Measurements from ENCODE around the gene BAD. TPM values are rescaled to one million over a fixed set of nuclear protein-coding genes. Genes with fewer than 3 reads are reported as not detected.

Gene BAD
- total and polyA plus RNA-seq, 2 of the 13 experiments (the other 11 are each of a cell fraction or from before 2014, with no cell fraction given), result 17.9 to 28.5 TPM

DNA sequence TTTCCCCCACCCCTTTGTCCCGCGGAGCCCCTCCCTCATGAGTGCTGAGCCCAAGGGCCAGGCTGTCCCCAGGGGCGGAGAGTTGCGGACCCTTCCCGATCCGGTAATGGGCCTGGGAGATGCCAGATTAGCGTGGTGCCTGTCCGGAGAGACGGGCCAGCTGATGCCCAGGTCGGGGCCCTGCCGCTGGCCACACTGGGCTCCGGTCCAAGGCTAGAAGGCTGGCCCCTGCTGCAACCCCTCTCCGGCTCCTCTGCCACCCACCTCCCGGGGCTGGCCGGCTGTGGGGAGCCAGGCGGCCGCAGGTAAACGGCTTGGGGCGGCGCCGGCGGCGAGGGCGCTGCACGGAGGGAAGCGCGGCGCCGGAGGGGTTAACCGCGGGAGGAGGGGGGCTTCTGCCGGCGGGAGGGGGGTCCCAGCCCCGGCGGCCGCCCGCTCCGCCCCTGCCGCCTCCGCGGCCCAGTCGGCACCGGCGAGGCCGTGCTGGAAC lies 6.8 kb upstream of the BAD start, which contains the start of gene KCNK4:
Gene KCNK4 (plus strand): TSS at position 41 of the 490 bp plus-strand sequence. CDS start 1,717 bp downstream, outside the sequence.
- no peaks in the 10 kb centered on the region for H3K36me3 ChIP-seq (replicated peaks in 1 of 2; ENCODE audit: control insufficient read depth in 1 of 2, insufficient read depth in 2 of 2, low read length in 2 of 2)
- DNase-seq (ENCODE audit: low spot score) (no peak), ATAC-seq (no peak), FAIRE-seq (no peak)
- H3K4me2 ChIP-seq (ENCODE audit: low read depth, low read length), result peak within 1 kb of the TSS; percentile 60
- BruUV-seq (replicated peaks), result no TSS peak
- ChIA-PET POLR2A (interaction anchor here (0.5 to 1.0 kb wide), 2 partner anchors 13 to 102 kb away, joined by 3 read pairs; no protein-coding TSS in a partner anchor), CTCF (ENCODE audit: low intra/inter-chr PET ratio, low total read pairs) (no interaction called here)
- peak within 1 kb of the TSS; percentile 16 to 61 (median 26); a peak in 4 of 6 replicates for H3K4me3 ChIP-seq (replicated peaks in 1 of 3; ENCODE audit: insufficient read depth in 1 of 3, low read depth in 2 of 3, low read length in 3 of 3)
- 0% methylated on average over 4 of the region's 45 CpGs for WGBS (ENCODE audit: low lambda C conversion rate)
- peaks cover 19 to 57% of the 10 kb centered on the region in 2 experiments for H3K27me3 ChIP-seq (ENCODE audit: control insufficient read depth in 1 of 2, insufficient read depth in 2 of 2, low read length in 2 of 2)
- peaks cover 19% of the 10 kb centered on the region; the same call in 1 of the 2 replicates for H3K4me1 ChIP-seq (ENCODE audit: insufficient read depth, low read length)
- no peak within 1 kb of the TSS for H3K27ac ChIP-seq (ENCODE audit: extremely low read length, insufficient read depth, low read length)
- no peaks in the 10 kb centered on the region for H4K20me1 ChIP-seq (ENCODE audit: insufficient read depth, low read length)
- H3K9me3 ChIP-seq (ENCODE audit: low read length), result no peaks in the 10 kb centered on the region
- H3K9ac ChIP-seq (ENCODE audit: insufficient read depth, low read depth, low read length), result no peak within 1 kb of the TSS
- H3K79me2 ChIP-seq (ENCODE audit: insufficient read depth, low read length), result no peaks in the 10 kb centered on the region
- in situ Hi-C loops (cut with HindIII; ENCODE audit: extremely low pct_ligation_motif_present, low pct_unique_long_range_greater_than_20kb), result no loop called here
- intact Hi-C loops (cut with micrococcal nuclease; ENCODE audit: unreplicated experiment), result no loop called here
- TF ChIP-seq GABPB1 (CRISPR knock-in tag; IDR thresholded peaks at IDR 0.05), result no peak
- no peak for TF ChIP-seq SRY (CRISPR knock-in tag; IDR thresholded peaks at IDR 0.05)
- no peak for TF ChIP-seq ZNF530 (CRISPR knock-in tag; IDR thresholded peaks at IDR 0.05; ENCODE audit: low read depth)
- TF ChIP-seq ZNF350 (CRISPR knock-in tag; IDR thresholded peaks at IDR 0.05; ENCODE audit: borderline replicate concordance, low read depth), result no peak
- TF ChIP-seq HNRNPLL (IDR thresholded peaks at IDR 0.05; ENCODE audit: low read depth, low read length, poor library complexity, severe bottlenecking), result peak; percentile 25
- no peak for TF ChIP-seq SP1 (IDR thresholded peaks at IDR 0.05)
- no peak for TF ChIP-seq SP1 (CRISPR knock-in tag; IDR thresholded peaks at IDR 0.05)
- H2AFZ ChIP-seq (ENCODE audit: low read length), result no peak within 1 kb of the TSS
